G401.6 (cell line): ENCODE measurements around the gene TFAP2A.
A peak's percentile ranks its signal among the peaks of the same experiment; 100 is the strongest.

Experiments used
- FAIRE-seq: peaks from 2 replicates; lab custom pipeline; 2012; peaks lifted over from hg19 to GRCh38; lab: Jason Lieb, UNC

TFAP2A gene

GRCh38 chr6:10412461-10413261 lies 2.2 kb downstream of the TFAP2A start:
- FAIRE-seq = no peak

- no peak for FAIRE-seq
These were observed 2.9 kb downstream of the TFAP2A start for GRCh38 chr6:10411971-10412460.

- FAIRE-seq = no peak
These were observed 3.5 kb downstream of the TFAP2A start for GRCh38 chr6:10411131-10411970.

- no peak for FAIRE-seq
These were observed 4.4 kb downstream of the TFAP2A start for GRCh38 chr6:10410207-10411050.

- FAIRE-seq = no peak
These were observed 5.1 kb downstream of the TFAP2A start for GRCh38 chr6:10409731-10410206.

GRCh38 chr6:10409233-10409721 lies 5.6 kb downstream of the TFAP2A start:
- peak; percentile 63 for FAIRE-seq

- no peak for FAIRE-seq
These were observed 6.4 kb downstream of the TFAP2A start for GRCh38 chr6:10408457-10408856.

- no peak for FAIRE-seq
These were observed 7.2 kb downstream of the TFAP2A start for GRCh38 chr6:10407674-10408054.

GRCh38 chr6:10407018-10407673 lies 7.7 kb downstream of the TFAP2A start:
- FAIRE-seq = peak; percentile 64

- FAIRE-seq = peak; percentile 93
These were observed 8.3 kb downstream of the TFAP2A start for GRCh38 chr6:10406556-10406955.

- no peak for FAIRE-seq
These were observed 9.4 kb downstream of the TFAP2A start for GRCh38 chr6:10405513-10405900.

- FAIRE-seq = peak; percentile 87
These were observed 9.9 kb downstream of the TFAP2A start for GRCh38 chr6:10404799-10405512.

GRCh38 chr6:10404107-10404798 lies 10.6 kb downstream of the TFAP2A start:
- FAIRE-seq = peak; percentile 44

DNA sequence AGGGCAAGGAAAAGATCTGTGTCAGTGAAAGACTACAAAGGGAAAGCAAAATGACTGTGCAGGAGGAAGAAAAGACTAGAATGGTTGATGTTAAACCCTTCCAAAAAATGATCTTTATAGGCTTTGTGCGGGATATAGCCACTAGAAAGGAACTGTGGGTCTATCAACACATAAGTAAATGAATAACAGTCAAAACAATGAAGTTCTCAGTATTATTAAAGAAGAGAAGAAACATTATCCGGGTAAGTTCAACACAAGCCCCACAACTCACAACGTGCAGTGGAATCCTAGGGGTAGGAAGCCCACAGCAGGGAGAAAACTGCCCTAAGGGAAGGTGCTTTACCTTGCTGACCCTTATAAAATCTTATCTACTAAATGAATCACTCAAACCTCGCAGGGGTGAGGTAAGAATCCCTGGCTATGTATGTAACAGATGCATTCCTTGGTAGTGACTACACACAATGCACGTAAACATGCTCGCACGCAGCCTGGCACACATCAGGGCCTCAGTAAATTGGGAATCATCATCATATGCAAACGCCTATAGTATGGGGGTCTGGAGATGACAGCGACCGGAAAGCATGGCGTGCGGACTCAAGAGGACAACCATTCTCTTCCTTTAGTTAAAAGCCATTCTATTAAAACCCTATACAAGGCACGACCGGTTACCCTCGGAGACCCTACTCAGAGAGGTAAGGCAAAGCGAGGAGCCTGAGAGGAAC lies 11.3 kb downstream of the TFAP2A start:
- no peak for FAIRE-seq

GRCh38 chr6:10402648-10403311 lies 12.1 kb downstream of the TFAP2A start:
- no peak for FAIRE-seq

GRCh38 chr6:10401632-10402223 lies 13.1 kb downstream of the TFAP2A start:
- FAIRE-seq = no peak

DNA sequence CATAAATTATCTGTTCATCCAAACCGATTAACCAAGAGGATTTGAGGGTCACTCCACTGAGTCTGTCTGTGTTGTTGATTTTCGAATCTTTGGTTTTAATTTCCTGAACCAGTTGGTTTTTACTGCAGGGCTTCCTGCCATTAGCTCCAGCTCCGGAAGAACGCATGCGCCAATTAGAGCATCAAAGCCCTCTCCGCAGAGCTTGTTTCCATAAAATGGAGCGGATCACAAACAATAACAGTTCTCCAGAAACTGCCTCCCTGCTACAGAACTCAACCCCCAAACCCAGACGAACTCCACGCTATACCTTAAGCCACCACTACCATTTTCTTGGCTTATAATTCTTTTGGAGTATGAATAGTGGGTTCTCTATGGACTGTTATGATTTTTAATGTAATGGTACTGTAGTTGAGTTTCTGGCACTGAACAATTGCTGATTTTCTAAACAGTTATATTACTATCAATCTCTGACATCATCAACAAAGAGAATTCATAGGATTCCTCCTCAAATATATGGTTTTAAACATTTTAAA lies 13.8 kb downstream of the TFAP2A start:
- FAIRE-seq = no peak

- peak; percentile 8 for FAIRE-seq
These were observed 14.5 kb downstream of the TFAP2A start for GRCh38 chr6:10400330-10400729.
